ENCODE results near the gene TMCO6.
"Not testable (repeated sequence)": the region's sequence is repeated elsewhere in the genome, so short reads cannot be mapped to it uniquely, and the experiment has no call there.

The TMCO6 gene

DNA sequence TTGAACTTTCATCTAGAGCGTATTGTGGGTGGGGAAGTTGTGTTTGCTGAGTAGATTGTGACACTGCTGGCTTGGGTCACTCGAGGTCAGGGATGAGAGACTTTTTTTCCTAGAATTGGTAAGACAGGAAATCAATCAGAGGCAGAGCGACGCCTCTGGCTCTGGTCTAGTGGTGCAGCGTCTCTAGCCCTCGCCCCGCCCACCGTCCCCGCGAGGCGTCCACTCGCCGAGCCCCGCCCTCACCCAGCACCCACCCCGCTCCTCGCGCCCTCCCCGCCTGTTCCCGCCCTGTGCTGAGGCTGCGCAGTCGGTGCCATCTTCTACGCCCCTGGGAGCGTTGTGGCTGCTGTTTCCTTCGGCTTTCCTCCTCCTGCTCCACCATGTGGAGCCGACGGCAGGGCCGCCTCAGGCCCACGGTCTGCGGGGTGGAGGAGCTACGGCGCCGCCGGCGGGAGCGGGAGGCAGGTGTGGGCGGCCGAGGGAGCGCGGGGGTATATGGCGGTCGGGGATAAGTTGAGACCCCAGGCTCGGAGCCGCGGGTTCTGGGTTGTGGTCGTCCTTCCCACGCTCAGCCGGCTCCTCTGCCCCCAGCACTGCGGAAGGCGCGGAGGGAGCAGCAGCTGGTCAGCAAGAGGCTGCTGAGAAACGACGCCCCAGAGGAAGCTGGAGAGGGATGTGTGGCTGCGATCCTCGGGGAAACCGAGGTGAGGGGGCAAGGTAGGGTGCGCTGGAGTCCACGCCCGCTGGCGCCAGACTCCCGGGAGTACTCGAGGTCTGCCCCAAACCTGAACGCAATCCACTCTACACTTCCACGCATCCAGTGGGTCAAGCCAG, at the start of gene TMCO6:
TSS of gene TMCO6 (plus strand) at position 304 of the 834 bp plus-strand sequence. CDS start at position 381, 77 bp downstream.
- peak within 1 kb of the TSS; percentile 81 for H3K4me3 ChIP-seq (ENCODE audit: low read depth, low read length)

DNA sequence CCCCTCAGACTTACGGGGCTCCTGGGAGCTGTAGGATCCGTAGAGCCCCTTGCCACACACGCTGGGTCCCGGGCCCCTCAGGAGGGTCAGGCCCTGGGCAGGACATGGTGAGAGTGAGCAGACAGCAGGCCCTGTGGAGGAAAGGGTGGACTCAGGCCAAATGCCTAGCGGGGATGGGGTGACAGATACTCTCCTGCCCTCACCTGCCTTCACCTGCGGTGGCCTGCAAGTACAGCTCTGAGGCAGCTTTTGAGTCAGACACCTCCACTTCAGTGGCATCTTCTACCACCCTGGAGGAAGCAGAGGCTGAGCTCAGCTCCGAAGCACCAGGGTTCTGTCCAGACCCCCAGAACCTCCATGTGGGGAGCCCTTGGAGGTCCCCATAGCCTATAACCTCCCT, 48.4 kb upstream of the TMCO6 start:
- H3K4me3 ChIP-seq (ENCODE audit: low read depth, low read length) = no peak overlapping the region

DNA sequence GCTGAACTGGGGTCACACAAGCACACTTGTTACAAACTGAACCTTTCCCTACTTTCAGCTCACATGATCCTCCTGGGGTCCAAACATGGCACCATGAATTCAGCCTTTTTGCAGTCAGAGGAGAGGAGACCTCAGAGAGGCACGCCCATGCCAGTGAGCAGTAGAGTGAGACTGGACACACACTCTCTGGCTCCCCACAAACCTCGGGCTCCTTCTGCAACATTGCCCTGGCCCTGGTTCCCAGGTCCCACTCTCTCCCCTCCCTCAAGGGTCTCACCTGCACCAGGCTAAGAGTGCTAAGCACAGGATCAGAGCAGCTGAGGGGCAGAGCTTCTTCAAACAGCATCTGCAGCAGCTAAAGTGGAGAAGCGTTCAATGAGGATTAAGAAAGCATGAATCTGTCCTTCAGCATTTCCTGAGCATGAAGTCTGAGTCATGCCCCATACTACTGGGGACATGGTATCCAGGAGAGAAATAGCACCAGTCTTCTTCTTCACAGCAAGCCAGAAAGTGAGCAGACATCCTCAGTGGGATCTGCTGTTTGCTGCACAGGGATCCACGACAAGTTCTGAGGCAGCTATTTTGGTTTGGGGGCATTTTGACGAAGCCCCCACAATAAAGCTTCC, 47.4 kb upstream of the TMCO6 start:
- H3K4me3 ChIP-seq (ENCODE audit: low read depth, low read length) = no peak overlapping the region

DNA sequence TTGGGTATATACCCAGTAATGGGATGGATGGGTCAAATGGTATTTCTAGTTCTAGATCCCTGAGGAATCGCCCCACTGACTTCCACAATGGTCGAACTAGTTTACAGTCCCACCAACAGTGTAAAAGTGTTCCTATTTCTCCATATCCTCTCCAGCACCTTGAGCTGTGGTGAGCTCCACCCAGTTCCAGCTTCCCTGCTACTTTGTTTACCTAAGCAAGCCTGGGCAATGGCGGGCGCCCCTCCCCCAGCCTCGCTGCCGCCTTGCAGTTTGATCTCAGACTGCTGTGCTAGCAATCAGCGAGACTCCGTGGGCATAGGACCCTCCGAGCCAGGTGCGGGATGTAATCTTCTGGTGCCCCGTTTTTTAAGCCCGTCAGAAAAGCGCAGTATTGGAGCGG, 46.2 kb upstream of the TMCO6 start:
- not testable (repeated sequence) for H3K4me3 ChIP-seq (ENCODE audit: low read depth, low read length)

DNA sequence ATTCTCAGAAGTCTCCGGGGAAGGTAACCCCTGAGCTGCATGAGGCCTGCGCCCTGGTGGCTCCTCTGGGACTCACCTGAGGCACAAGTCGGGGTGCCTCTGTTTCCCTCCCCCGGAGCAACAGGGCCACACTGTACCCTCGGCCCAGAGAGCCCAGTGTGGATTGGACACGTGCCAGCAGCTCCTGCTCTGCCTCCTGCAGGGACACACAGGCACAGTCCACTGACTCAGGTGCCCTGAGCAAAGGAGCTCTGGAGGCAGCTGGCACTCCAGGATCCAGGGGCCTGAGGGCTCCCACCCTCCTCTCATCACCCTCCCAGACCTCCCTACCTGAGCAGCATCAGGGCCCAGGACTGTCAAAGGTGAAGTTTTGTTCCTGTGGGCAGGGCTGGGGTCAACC, 45.1 kb upstream of the TMCO6 start:
- H3K4me3 ChIP-seq (ENCODE audit: low read depth, low read length) = no peak overlapping the region

DNA sequence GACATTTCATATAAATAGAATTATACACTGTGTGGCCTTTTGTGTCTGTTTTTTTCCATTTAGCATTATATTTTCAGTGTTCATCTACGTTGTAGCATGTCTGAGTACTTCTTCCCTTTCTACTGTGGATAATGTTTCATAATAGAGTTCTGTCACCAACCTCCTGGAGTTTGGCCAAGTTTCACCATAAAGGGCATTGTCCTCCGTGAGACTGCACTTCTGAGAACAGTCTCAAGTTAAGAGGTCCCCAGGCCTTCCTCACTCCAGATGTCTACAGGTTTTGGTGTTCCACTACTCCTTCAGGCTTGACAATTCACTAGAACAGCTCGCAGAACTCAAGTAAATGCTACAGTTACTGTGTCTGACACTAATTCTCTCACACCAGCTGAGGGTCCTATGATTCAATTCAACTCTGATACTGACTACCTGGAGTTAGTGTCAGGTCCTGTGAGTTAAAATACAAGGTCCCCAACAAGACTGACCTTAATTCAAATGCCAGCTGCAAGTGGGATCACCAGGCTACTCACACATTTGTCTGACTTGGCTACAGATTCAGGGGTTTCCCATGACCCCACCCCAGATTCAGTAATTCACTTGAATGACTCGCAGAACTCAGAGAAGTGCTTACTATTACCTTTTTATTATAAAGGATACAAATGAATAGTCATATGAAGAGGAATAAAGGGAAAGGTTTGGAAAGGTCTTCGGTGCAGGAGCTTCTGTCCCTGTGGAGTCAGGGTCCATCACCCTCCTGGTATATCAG, 43.5 kb upstream of the TMCO6 start:
- no peak overlapping the region for H3K4me3 ChIP-seq (ENCODE audit: low read depth, low read length)

DNA sequence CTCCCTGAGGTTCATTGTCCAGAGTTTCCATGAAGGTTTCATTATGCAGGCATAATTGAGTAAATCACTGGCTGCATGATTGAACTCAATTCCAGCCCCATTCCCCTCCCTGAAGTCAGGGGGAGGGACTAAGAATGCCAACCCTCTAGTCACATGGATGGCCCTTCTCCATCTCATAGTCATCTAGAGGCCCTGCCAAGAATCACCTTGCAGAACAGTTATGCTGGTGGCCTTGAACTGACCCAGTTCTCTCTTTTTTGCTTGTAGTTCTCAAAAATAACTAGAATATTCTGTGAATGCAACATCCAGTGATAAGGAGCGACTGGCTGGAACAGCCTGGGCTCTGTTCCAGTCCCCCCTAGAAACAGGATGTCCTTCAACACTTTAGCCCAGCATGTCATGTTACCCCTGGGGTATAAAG, 42.9 kb upstream of the TMCO6 start:
- no peak overlapping the region for H3K4me3 ChIP-seq (ENCODE audit: low read depth, low read length)

DNA sequence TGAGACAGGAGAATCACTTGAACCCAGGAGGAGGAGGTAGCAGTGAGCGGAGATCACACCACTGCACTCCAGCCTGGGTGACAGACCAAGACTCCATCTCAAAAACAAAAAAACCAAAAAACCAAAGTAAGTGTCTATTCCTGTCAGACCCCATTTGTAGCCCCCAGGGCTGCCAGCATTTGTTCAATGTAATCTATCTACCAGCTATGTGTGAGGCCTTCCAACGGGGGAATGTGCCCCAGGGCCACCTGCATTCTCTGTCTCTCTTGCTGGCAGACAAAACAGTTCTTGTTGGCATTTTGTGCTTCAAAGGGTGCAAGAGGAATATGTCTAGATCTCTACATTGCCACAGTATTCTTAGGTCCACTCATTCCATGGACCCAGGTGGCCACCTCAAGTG, 40.4 kb upstream of the TMCO6 start:
- no peak overlapping the region for H3K4me3 ChIP-seq (ENCODE audit: low read depth, low read length)

DNA sequence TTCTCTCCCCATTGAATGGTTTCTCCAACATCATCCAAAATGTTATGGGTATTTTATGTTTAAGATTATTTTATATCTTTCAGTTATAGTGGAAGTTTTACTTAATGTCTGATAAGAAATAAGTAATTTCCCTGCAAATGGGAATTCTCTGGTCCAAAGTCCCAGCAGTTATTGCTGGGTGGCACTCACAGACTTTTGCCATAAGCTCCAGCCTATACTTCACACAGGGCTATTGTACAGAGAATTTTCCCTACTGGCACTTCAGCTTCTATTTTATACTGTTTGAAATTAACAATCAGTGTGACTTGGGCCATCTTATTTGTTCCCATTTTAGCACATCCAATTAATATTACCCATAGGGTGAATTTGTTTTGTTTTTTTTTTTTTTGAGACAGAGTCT, 39.2 kb upstream of the TMCO6 start:
- no peak overlapping the region for H3K4me3 ChIP-seq (ENCODE audit: low read depth, low read length)

DNA sequence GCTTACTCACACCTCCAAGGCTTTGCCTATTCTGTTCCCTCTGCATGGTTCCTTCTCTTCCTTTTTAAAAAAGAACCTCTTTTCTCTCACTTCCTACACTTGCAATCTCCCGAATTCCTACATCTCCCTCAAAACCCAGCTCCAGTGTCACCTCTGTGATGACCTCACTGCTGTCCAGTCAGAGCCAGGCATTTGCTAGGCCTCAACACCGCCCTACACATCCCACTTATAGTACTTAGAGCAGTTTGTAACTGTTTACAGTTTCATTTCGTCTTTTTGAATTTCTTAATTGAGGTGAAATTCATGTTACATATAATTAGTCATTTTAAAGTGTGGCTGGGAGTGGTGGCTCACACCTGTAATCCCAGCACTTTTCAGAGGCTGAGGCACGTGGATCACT, 37.1 kb upstream of the TMCO6 start:
- no peak overlapping the region for H3K4me3 ChIP-seq (ENCODE audit: low read depth, low read length)

DNA sequence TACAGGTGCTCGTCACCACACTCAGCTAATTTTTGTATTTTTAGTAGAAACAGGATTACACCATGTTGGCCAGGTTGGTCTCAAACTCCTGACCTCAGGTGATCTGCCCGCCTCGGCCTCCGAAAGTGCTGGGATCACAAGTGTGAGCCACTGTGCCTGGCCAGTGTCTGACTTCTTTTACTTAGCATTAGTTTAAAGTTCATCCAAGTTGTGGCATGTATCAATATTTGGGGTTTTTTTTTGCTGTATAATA, 35.9 kb upstream of the TMCO6 start:
- not testable (repeated sequence) for H3K4me3 ChIP-seq (ENCODE audit: low read depth, low read length)

DNA sequence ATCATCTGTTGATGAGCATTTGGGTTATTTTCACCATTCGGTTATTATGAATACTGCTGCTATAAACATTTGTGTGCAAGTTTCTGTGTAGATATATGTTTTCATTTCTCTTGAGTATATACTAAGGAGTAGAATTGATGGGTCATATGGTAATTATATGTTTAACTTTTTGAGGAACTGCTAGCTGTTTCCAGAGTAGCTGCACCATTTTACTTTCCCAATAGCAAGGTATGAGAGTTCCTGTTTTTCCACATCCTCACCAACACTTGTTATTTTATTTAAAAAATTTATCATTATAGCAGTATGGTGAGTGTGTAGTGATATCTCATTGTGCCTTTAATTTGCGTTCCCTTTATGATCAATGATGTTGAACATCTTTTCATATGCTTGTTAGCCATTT, 35.5 kb upstream of the TMCO6 start:
- H3K4me3 ChIP-seq (ENCODE audit: low read depth, low read length) = no peak overlapping the region

DNA sequence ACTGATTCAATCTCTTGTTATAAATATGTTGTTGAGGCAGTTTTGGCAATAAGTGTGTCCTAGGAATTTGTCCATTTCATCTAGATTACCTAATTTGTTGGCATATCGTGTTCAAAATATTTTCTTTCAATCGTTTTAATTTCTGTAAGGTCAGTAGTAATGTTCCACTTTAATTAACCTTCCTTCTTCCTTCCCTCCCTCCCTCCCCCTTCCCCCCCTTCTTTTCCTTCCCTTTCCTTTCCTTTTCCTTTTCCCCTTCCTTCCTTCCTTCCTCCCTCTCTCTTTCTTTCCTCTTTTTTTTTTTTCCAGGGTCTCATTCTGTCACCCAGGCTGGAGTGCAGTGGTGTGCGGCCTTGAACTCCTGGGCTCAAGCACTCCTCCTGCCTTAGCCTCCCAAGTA, 33.4 kb upstream of the TMCO6 start:
- H3K4me3 ChIP-seq (ENCODE audit: low read depth, low read length) = no peak overlapping the region

DNA sequence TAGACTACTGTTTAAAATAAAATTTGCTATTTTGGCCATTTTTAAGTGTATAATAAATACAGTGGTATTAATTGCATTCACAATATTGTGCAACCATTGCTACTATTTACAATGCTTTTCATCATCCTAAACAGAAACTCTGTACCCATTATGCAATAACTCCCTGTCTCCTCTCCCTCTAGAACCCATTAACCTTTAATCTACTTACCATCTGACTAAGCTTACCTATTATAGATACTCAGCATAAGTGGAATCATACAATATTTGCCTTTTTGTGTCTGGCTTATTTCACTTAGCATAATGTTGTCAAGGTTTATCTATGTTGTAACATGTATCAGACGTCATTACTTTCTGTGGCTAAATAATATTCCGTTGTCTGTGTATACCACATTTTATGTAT, 32.2 kb upstream of the TMCO6 start:
- H3K4me3 ChIP-seq (ENCODE audit: low read depth, low read length) = no peak overlapping the region

DNA sequence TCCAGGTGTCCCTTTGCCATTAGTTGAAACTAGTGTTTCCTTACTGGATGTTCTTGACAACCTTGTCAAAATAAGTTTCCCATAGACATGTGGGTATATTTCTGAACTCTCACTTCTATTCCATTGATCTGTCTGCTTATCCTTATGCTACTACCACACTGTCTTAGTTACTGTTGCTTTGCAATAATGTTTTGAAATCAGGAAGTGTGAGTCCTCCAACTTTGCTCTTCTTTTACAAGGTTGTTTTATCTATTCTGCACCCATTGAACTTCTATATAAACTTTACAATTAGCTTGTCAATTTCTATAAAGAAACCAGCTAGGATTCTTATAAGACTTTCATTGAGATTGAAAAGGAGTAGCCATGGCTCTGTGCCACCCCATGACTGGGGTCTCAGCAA, 30.5 kb upstream of the TMCO6 start:
- H3K4me3 ChIP-seq (ENCODE audit: low read depth, low read length) = no peak overlapping the region

DNA sequence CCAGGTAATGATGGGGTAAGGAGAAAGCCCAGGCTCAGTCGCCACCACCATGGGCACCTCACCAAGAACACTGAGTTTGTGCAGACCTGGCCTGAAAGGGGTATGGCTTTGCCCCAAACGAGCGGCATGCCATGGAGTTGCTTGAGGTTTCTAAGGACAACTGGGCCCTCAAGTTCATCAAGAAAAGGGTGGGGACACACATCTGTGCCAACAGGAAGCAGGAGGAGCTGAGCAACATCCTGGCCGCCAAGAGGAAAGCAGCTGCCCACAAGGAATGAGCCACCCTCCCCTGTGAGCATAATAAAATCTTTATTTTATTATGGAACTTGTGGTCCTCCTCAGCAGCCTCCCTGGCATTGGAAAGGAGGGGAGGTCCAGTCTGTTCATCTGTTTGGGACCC, 30.1 kb upstream of the TMCO6 start:
- no peak overlapping the region for H3K4me3 ChIP-seq (ENCODE audit: low read depth, low read length)

DNA sequence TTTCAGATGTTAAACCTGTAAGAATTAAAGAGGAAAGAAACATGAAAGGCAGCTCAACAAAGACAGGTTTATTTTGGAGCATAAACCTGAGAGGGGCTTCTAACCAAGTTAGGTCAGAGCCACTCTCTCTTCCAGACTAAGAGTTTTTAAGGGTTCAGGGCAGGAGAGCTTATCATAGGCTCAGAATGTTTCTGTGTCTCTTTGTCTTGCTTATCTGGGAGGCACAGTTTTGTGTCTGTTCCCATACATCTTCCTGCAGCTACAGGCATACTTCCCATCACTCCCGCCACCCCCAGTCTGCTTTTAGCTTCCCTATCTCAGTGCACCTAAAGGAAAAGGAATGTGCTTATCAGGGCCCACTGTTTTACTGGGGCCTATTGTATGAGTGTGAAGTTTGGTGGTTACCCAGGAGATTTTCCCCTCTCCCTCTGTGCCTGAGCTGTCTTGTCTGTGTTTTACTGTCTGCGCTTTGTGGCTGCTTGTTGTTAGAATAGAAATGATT, 28.2 kb upstream of the TMCO6 start:
- no peak overlapping the region for H3K4me3 ChIP-seq (ENCODE audit: low read depth, low read length)

DNA sequence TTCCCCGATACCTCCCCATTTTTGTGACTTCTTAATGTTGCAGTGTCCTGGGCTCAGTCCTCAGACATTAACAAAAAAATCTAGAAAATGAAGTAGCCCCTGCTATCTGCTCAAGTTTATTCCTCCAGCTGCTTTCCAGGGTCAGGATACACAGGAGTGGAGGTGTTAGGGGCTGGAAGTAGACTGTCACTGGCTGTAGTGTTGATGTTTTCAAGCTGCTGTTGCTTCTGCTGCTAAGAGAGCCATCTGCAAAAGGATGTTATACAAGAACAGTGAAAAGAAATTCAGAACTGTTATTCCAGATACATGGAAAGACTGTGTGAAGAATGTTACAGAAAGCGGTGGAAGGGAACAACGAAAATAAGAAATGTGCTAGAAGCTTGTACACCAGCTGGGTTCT, 16.9 kb upstream of the TMCO6 start:
- H3K4me3 ChIP-seq (ENCODE audit: low read depth, low read length) = no peak overlapping the region

DNA sequence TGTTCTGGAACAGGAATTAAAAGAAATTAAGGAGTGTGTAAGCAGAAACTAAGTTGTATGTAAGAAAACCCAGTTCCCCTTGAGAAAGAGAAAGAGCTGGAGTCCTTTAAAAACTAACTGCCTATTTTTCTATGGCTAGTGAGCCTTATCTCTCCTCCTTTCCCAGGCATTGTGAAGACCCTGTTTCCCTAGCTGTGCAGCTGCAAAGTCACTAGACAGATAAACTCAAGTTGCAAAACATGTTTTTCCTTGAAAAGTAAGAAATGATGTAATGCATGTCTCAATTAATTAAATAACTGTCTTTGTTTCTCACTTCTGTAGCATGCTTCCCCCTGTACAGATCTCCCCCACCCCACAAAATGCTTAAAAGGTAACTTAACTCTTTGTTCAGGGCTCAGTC, 16.2 kb upstream of the TMCO6 start:
- not testable (repeated sequence) for H3K4me3 ChIP-seq (ENCODE audit: low read depth, low read length)

DNA sequence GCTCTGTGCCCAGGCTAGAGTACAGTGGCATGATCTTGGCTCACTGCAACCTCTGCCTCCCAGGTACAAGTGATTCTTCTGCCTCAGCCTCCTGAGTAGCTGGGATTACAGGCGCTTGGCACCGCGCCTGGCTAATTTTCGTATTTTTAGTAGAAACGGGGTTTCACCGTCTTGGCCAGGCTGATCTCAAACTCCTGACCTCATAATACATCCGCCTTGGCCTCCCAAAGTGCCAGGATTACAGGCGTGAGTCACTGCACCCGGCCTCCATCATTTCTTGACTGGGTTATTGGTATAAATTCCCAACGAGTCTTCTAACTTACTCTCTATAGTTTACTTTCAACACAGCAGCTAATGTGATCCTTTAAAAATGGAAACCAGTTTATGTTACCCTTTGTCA, 14.4 kb upstream of the TMCO6 start:
- H3K4me3 ChIP-seq (ENCODE audit: low read depth, low read length) = not testable (repeated sequence)

DNA sequence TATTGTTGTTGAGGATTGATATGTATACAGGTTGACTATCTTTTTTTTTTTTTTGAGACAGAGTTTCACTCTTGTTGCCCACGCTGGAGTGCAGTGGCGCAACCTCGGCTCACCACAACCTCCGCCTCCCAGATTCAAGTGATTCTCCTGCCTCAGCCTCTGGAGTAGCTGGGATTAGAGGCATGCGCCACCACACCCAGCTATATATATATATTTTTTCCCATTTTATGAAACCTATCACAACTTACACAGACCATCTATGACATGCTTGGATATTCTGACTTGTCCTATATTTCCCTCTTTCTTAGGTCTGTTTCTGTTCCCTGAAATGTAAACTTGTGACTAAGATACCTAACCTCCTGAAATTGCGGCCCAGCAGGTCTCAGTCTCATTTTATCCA, 11.3 kb upstream of the TMCO6 start:
- no peak overlapping the region for H3K4me3 ChIP-seq (ENCODE audit: low read depth, low read length)

DNA sequence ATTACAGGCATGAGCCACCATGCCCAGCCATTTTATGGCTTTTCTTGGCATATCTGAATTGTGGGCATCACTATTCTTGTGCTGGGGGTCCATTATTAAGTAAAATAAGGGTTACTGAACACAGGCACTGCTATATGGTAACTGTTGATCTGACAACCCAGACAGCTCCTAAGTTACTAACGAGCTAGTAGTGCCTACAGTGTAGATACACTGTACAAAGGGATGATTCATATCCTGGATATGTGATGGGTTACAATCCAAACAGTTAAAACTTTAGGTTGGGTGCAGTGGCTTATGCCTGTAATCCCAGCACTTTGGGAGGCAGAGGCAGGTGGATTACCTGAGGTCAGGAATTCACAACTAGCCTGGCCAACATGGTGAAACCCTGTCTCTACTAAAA, 10.5 kb upstream of the TMCO6 start:
- H3K4me3 ChIP-seq (ENCODE audit: low read depth, low read length) = no peak overlapping the region
